GM23248 (cell line): ENCODE data around the gene CCDC63.

Experiments
- EZH2 ChIP-seq: fragments of 200-600 bp; sonication (generic); IDR thresholded peaks from 2 replicates; pipeline ENCODE4 v1.6.1; 2018; ENCODE audit warnings: antibody characterized with exemption, mild to moderate bottlenecking; ENCODE audit not compliant: insufficient read depth, poor library complexity, severe bottlenecking
- EZH2phosphoT487 ChIP-seq: fragments of 200-600 bp; sonication (generic); IDR thresholded peaks from 2 replicates; pipeline ENCODE4 v1.6.1; 2018; ENCODE audit warnings: antibody characterized with exemption, moderate library complexity, mild to moderate bottlenecking, low read depth; ENCODE audit not compliant: insufficient read depth

- TF ChIP-seq EZH2phosphoT487, result no peak
- no peak for TF ChIP-seq EZH2
Observed at GRCh38 chr12:110908377-110909152, 61.8 kb downstream of the CCDC63 start.
